T-helper 17 cell (primary cell): ENCODE results near the gene SLC6A7. TPM values are rescaled to one million over a fixed set of nuclear protein-coding genes. Genes with fewer than 3 reads are reported as not detected.
A peak's percentile ranks its signal among the peaks of the same experiment; 100 is the strongest.

Experiments used
- ATAC-seq: fragments of 150-1000 bp; cut with Tn5 transposase; 2 replicates; pipeline ENCODE4 v1.10.0; 2021; ENCODE audit warnings: mild to moderate bottlenecking, moderate library complexity
- DNase-seq, 3 donors: peaks; one replicate each; pipeline versions ENCODE4 v3.0.0 to v3.0.0-alpha.2; 2020 to 2021
- H3K9me3 ChIP-seq: one replicate; pipeline ENCODE4 v1.7.0; 2013; ENCODE audit warnings: low read length, mild to moderate bottlenecking; ENCODE audit not compliant: control insufficient read depth, poor library complexity, severe bottlenecking
- H3K27ac Mint-ChIP-seq: one replicate; pipeline ENCODE4 v1.8.0; 2022; ENCODE audit warnings: mild to moderate bottlenecking, moderate library complexity, mixed read lengths
- H3K27me3 Mint-ChIP-seq: one replicate; pipeline ENCODE4 v1.8.0; 2022; ENCODE audit warnings: mixed read lengths
- H3K36me3 Mint-ChIP-seq: one replicate; pipeline ENCODE4 v1.8.0; 2022; ENCODE audit warnings: low read depth, mixed read lengths
- H3K4me1 Mint-ChIP-seq: one replicate; pipeline ENCODE4 v1.8.0; 2022; ENCODE audit warnings: mild to moderate bottlenecking, mixed read lengths
- H3K4me3 Mint-ChIP-seq: one replicate; pipeline ENCODE4 v1.8.0; 2022; ENCODE audit warnings: mild to moderate bottlenecking, moderate library complexity, mixed read lengths
- total RNA-seq, 4 donors: library from RNA in 2 of 4; stranded (reverse) in 2 of 4; gene quantifications; one replicate each; pipeline ENCODE4 v1.2.3 and lab custom pipeline; 2022 to 2026

SLC6A7 gene
- total RNA-seq, 2 donors from 2014 or later, result not detected

GRCh38 chr5:150182774-150183173, 7.1 kb upstream of the SLC6A7 start:
- no peaks in the 10 kb centered on the region for H3K9me3 ChIP-seq
- H3K27me3 Mint-ChIP-seq, result peaks cover 43% of the 10 kb centered on the region
- H3K4me3 Mint-ChIP-seq, result no peak overlapping the region
- ATAC-seq (no peak), DNase-seq (no peak)
- H3K27ac Mint-ChIP-seq, result no peak overlapping the region
- H3K4me1 Mint-ChIP-seq, result no peaks in the 10 kb centered on the region
- H3K36me3 Mint-ChIP-seq, result no peaks in the 10 kb centered on the region

DNA sequence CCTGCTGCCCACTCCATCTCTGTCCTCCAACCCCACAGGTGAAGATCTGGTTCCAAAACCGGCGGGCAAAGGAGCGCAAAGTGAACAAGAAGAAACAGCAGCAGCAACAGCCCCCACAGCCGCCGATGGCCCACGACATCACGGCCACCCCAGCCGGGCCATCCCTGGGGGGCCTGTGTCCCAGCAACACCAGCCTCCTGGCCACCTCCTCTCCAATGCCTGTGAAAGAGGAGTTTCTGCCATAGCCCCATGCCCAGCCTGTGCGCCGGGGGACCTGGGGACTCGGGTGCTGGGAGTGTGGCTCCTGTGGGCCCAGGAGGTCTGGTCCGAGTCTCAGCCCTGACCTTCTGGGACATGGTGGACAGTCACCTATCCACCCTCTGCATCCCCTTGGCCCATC, 6.4 kb upstream of the SLC6A7 start:
- peaks cover 44% of the 10 kb centered on the region for H3K27me3 Mint-ChIP-seq
- H3K4me1 Mint-ChIP-seq, result no peaks in the 10 kb centered on the region
- no peak overlapping the region for H3K4me3 Mint-ChIP-seq
- ATAC-seq (no peak), DNase-seq (no peak)
- H3K27ac Mint-ChIP-seq, result no peak overlapping the region
- no peaks in the 10 kb centered on the region for H3K36me3 Mint-ChIP-seq
- no peaks in the 10 kb centered on the region for H3K9me3 ChIP-seq

GRCh38 chr5:150184006-150184405, 5.9 kb upstream of the SLC6A7 start:
- no peaks in the 10 kb centered on the region for H3K9me3 ChIP-seq
- no peak overlapping the region for H3K27ac Mint-ChIP-seq
- DNase-seq, result no peak
- no peak for ATAC-seq
- H3K4me3 Mint-ChIP-seq, result no peak overlapping the region
- H3K27me3 Mint-ChIP-seq, result peaks cover 40% of the 10 kb centered on the region
- no peaks in the 10 kb centered on the region for H3K36me3 Mint-ChIP-seq
- no peaks in the 10 kb centered on the region for H3K4me1 Mint-ChIP-seq

DNA sequence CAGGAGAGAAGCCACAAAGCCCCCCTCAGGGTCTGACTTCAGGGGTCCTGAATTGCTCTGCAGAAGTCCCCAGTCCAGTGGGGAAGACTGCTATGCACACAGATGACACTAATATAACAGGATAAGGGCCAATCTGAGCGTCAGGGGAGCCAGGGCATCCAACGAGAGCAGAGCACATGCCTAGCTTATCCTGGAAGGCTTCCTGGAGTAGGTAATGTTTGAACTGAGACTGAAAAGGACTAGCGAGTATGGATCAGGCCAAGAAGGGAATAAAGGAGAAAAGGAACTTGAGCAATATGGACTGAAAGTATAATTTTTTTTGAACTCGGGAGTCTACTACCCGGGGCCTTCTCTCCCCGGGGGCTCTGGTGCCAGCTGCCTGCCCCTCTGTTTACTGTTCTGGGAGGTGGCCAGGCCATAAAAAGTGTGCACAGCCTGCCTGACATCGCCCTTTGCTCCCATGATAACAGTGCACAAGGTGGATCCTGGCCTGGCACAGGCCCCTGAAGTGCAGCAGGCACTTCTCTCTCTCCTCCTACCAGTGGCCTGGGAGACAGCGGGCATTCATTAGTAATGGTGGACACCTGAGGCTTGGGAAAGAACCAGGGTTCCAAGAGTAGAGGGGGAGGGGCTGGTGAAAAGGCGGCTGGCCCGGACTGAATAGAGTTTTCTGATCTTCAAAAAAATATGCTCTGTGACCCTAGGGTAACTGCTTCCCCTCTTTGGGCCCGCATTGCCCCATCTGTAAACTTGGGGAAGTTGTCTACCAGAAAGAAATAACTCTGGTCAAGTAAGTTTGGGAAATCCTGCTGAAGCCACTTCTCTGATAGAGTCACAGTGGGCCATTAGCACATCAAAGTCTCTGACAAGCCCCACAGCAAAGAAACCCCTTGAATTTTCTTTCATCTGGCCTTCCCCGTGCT, 4.6 kb upstream of the SLC6A7 start:
- Mint-ChIP-seq H3K36me3 (no peaks in the 10 kb centered on the region), H3K4me1 (no peaks in the 10 kb centered on the region), H3K27ac (no peak overlapping the region), H3K27me3 (peaks cover 46% of the 10 kb centered on the region), H3K4me3 (peak overlapping the region; percentile 66)
- DNase-seq (no peak), ATAC-seq (no peak)
- no peaks in the 10 kb centered on the region for H3K9me3 ChIP-seq

- no peak overlapping the region for H3K27ac Mint-ChIP-seq
- H3K4me1 Mint-ChIP-seq, result no peaks in the 10 kb centered on the region
- no peaks in the 10 kb centered on the region for H3K36me3 Mint-ChIP-seq
- no peak overlapping the region for H3K4me3 Mint-ChIP-seq
- ATAC-seq (no peak), DNase-seq (no peak)
- no peaks in the 10 kb centered on the region for H3K9me3 ChIP-seq
- peaks cover 49% of the 10 kb centered on the region for H3K27me3 Mint-ChIP-seq
These were observed 3.7 kb upstream of the SLC6A7 start for GRCh38 chr5:150186137-150186536.

GRCh38 chr5:150186897-150187296, 3.0 kb upstream of the SLC6A7 start:
- H3K36me3 Mint-ChIP-seq, result no peaks in the 10 kb centered on the region
- peaks cover 49% of the 10 kb centered on the region for H3K27me3 Mint-ChIP-seq
- H3K4me3 Mint-ChIP-seq, result no peak overlapping the region
- ATAC-seq (no peak), DNase-seq (no peak)
- H3K4me1 Mint-ChIP-seq, result no peaks in the 10 kb centered on the region
- H3K27ac Mint-ChIP-seq, result no peak overlapping the region
- no peaks in the 10 kb centered on the region for H3K9me3 ChIP-seq

DNA sequence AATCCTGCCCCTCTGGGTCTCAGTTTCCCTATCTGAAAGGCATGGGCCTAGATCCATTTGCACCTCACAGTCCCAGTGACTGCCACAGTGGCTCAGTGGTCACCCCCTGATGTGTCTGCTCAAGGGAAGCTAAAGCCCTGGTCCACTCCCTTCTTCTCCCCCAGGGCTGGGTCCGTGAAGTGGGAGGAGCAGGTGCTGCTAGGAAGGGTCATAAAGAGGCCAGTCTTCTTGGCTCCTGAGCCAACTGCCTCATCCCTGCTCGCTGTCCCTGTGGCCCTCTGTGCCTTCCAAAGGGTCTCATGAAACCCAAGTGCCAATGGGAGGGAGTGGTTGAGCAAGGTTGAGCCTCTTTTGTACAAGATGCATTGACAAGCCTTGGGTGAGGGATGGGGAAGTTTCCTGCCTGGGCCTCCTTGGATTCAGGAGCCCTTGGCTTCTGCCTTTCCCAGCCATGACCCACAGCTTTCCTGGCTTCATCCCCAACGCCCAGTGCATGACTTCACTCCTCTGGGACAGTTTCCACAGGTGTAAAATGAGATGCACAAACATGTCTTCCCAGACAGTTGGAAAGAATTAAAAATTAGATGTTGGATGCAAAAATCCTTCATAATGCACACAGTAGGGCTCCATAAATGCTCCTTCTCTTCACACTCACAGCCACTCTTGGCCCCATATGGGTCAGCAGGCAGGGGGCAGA, 1.6 kb upstream of the SLC6A7 start:
- Mint-ChIP-seq H3K4me3 (no peak overlapping the region), H3K27me3 (peaks cover 52% of the 10 kb centered on the region), H3K4me1 (no peaks in the 10 kb centered on the region), H3K27ac (no peak overlapping the region), H3K36me3 (no peaks in the 10 kb centered on the region)
- no peaks in the 10 kb centered on the region for H3K9me3 ChIP-seq
- ATAC-seq (no peak), DNase-seq (no peak)

DNA sequence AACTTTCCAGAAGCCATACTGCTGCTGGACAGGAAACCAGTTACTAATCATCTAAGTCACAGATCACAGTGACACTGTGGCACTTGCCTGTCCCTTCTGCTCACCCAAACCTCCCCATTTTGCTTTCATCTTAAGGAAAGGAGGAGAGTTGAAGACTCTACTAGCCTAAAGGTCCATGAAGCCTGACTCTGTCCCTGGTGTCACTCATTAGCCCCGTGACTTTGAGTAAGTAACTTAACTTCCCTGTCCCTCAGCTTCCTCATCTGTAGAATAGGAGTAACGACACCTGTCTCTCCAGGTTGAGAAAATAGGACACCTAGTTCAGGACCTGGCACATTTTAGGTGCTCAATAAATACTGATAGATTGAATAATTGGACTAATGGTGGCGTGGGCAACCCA, 536 bp upstream of the SLC6A7 start:
- DNase-seq (no peak), ATAC-seq (no peak)
- Mint-ChIP-seq H3K27ac (no peak overlapping the region), H3K27me3 (peaks cover 61% of the 10 kb centered on the region), H3K36me3 (no peaks in the 10 kb centered on the region), H3K4me3 (no peak overlapping the region), H3K4me1 (no peaks in the 10 kb centered on the region)
- H3K9me3 ChIP-seq, result no peaks in the 10 kb centered on the region

- Mint-ChIP-seq H3K4me3 (no peak overlapping the region), H3K4me1 (no peaks in the 10 kb centered on the region), H3K27me3 (peaks cover 60% of the 10 kb centered on the region), H3K27ac (no peak overlapping the region), H3K36me3 (no peaks in the 10 kb centered on the region)
- DNase-seq (no peak), ATAC-seq (no peak)
- no peaks in the 10 kb centered on the region for H3K9me3 ChIP-seq
These were observed 679 bp downstream of the SLC6A7 start for GRCh38 chr5:150190503-150190979.

DNA sequence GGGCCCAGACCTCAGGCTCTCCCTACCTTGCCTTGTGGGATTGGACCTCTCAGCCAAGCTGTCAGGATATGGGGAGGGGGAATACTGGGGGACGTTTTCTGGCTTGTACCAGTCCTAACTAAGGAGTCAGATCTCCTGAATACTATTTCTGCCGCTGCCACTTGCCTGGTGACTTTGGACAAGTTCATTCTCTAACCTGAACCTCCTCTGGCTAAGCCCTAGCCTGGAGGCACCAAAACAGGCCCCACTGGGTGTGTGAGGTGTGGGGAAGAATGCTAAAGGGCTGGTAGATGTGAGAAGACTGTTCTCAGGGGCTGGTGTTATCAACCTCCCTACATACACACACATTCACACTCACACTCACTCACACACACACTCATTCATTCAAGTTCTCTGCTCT, 1.1 kb downstream of the SLC6A7 start:
- Mint-ChIP-seq H3K27me3 (peaks cover 60% of the 10 kb centered on the region), H3K4me3 (no peak overlapping the region), H3K27ac (no peak overlapping the region), H3K36me3 (no peaks in the 10 kb centered on the region), H3K4me1 (no peaks in the 10 kb centered on the region)
- no peak for ATAC-seq
- H3K9me3 ChIP-seq, result no peaks in the 10 kb centered on the region
- no peak for DNase-seq

DNA sequence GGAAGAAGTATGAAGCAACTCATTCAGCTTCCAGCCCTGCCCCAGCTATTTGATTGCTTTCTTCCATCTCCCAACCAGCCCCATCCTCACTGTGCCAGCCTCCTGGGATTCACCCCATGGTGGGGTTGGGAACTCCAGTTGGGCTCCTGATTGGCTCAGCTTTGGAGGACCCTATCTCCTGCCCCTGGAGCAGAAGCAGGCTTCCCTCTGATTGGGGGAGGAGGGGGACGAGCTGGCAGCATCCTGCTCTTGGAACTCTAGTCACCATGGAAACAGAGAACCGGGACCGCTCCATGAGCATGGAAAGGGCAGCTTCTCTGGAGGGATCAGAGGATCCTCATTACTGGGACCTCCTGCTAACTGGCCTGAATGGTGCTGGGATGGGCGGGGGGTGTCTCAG, 2.6 kb downstream of the SLC6A7 start:
- H3K4me1 Mint-ChIP-seq, result no peaks in the 10 kb centered on the region
- no peak overlapping the region for H3K27ac Mint-ChIP-seq
- H3K4me3 Mint-ChIP-seq, result no peak overlapping the region
- no peak for DNase-seq
- H3K27me3 Mint-ChIP-seq, result peaks cover 61% of the 10 kb centered on the region
- ATAC-seq, result no peak
- no peaks in the 10 kb centered on the region for H3K9me3 ChIP-seq
- H3K36me3 Mint-ChIP-seq, result peaks cover 2% of the 10 kb centered on the region

- Mint-ChIP-seq H3K27me3 (peaks cover 57% of the 10 kb centered on the region), H3K27ac (no peak overlapping the region), H3K36me3 (peaks cover 2% of the 10 kb centered on the region), H3K4me1 (no peaks in the 10 kb centered on the region), H3K4me3 (no peak overlapping the region)
- DNase-seq (no peak), ATAC-seq (no peak)
- H3K9me3 ChIP-seq, result no peaks in the 10 kb centered on the region
These were observed 6.0 kb downstream of the SLC6A7 start for GRCh38 chr5:150195736-150196485.

DNA sequence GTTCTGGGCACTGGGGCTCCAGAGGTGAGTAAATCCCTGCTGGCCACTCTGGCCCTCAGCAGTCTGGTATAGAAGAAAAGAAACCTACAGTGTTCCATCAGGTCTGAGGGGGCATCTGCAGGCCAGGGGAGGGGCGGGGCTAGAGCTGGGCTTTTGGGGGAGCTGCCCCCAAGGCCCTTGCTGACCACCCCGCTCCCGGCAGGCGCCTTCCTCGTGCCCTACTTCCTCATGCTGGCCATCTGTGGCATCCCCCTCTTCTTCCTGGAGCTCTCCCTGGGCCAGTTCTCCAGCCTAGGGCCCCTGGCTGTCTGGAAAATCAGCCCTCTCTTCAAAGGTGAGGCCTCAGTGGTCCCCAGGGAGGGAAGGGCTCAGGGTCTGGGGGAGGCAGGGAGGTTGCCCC, 6.7 kb downstream of the SLC6A7 start:
- H3K27ac Mint-ChIP-seq, result no peak overlapping the region
- H3K4me3 Mint-ChIP-seq, result no peak overlapping the region
- H3K4me1 Mint-ChIP-seq, result no peaks in the 10 kb centered on the region
- peaks cover 2% of the 10 kb centered on the region for H3K36me3 Mint-ChIP-seq
- DNase-seq (no peak), ATAC-seq (no peak)
- H3K27me3 Mint-ChIP-seq, result peaks cover 51% of the 10 kb centered on the region
- H3K9me3 ChIP-seq, result no peaks in the 10 kb centered on the region
